Esophagus squamous epithelium (tissue), 4 donors: Measurements from ENCODE around the gene MSX2.
"Not testable (repeated sequence)": the region's sequence is repeated elsewhere in the genome, so short reads cannot be mapped to it uniquely, and the experiment has no call there.

Source experiments
- POLR2A ChIP-seq, 4 donors: fragments of 450-650 bp; IDR thresholded peaks; one replicate each; pipeline ENCODE4 v1.6.1; 2017; ENCODE audit warnings: antibody characterized with exemption in 4 of 4, mild to moderate bottlenecking in 4 of 4, moderate library complexity in 3 of 4
- TF ChIP-seq, protein P1 (sequence below), 6 experiments: fragments of 450-650 bp in 4 of 6; fragments of 200-600 bp in 2 of 6; sonication (generic) in 2 of 6; IDR thresholded peaks; one replicate each; pipeline ENCODE4 v1.5.1; 2016 to 2019; ENCODE audit warnings: antibody characterized with exemption in 6 of 6, mild to moderate bottlenecking in 4 of 6, moderate library complexity in 4 of 6

DNA sequence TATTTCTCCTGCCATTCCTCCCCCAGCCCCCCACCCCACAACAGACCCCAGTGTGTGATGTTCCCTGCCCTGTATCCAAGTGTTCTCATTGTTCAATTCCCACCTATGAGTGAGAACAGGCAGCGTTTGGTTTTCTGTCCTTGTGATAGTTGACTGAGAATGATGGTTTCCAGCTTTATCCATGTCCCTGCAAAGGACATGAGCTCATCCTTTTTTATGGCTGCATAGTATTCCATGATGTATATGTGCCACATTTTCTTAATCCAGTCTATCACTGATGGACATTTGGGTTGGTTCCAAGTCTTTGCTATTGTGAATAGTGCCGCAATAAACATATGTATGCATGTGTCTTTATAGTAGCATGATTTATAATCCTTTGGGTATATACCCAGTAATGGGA, 37.0 kb downstream of the MSX2 start:
- TF ChIP-seq, protein P1, sequence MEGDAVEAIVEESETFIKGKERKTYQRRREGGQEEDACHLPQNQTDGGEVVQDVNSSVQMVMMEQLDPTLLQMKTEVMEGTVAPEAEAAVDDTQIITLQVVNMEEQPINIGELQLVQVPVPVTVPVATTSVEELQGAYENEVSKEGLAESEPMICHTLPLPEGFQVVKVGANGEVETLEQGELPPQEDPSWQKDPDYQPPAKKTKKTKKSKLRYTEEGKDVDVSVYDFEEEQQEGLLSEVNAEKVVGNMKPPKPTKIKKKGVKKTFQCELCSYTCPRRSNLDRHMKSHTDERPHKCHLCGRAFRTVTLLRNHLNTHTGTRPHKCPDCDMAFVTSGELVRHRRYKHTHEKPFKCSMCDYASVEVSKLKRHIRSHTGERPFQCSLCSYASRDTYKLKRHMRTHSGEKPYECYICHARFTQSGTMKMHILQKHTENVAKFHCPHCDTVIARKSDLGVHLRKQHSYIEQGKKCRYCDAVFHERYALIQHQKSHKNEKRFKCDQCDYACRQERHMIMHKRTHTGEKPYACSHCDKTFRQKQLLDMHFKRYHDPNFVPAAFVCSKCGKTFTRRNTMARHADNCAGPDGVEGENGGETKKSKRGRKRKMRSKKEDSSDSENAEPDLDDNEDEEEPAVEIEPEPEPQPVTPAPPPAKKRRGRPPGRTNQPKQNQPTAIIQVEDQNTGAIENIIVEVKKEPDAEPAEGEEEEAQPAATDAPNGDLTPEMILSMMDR (IDR thresholded peaks at IDR 0.05) = not testable (repeated sequence)
- TF ChIP-seq POLR2A (IDR thresholded peaks at IDR 0.05) = not testable (repeated sequence)
